IMR-90 (cell line): ENCODE data around the gene ZNF862.

Source experiments
- CTCF ChIP-seq: conservative IDR thresholded peaks from 2 replicates; pipeline ENCODE4 v1.5.1; 2012; ENCODE audit warnings: mild to moderate bottlenecking, low read depth, low read length, improper control_type of control experiment
- FOS ChIP-seq: fragments of 150-350 bp; IDR thresholded peaks from 2 replicates; pipeline ENCODE4 v1.6.1; 2016; ENCODE audit warnings: low read depth, low read length
- RAD21 ChIP-seq: IDR thresholded peaks from 2 replicates; pipeline ENCODE4 v1.6.1; 2012; ENCODE audit warnings: low read length, improper control_type of control experiment

DNA sequence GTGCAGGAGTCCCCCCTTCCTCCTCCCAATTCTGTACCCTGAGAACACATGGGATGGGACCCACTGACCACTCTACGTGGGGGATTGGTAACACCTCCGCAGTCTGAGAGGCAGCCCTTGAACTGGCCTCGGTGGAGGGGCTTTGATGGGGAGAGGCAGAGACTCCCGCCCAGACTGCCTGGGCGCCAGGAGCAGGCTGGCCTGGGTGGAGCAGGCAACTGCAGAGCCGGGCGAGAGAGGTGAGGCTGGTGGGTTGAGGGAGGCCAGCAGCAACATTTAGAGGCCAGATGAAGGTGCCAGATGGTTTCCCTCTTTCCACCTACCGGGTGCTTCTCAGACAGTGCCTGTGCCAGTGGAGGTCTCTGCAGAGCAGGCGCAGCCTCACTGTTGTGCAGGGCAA is 34.1 kb upstream of the ZNF862 start:
- no peak for TF ChIP-seq FOS
- no peak for TF ChIP-seq CTCF
- TF ChIP-seq RAD21: no peak
